Measurements from ENCODE around the gene FAP.

FAP gene

DNA sequence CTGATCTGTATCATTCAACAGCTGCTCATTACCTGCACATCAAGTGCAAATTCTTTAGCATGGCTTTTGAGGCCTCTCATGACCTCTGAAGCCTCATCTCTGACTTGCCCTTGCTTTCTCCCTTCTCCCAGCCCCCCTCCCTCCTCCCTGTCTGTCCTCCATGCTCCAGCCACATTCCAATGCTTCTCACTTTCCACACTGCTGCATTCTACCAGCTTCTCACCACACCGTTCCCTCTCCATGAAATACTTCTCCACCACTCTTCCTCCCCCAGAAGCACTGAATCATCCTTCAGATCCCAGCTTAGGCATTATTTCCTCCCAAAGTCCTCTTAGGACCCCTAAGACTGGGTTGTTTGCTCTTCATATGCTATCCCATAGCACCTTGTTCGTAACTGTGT lies 118.1 kb downstream of the FAP start:
- DNase-seq, result no peak

DNA sequence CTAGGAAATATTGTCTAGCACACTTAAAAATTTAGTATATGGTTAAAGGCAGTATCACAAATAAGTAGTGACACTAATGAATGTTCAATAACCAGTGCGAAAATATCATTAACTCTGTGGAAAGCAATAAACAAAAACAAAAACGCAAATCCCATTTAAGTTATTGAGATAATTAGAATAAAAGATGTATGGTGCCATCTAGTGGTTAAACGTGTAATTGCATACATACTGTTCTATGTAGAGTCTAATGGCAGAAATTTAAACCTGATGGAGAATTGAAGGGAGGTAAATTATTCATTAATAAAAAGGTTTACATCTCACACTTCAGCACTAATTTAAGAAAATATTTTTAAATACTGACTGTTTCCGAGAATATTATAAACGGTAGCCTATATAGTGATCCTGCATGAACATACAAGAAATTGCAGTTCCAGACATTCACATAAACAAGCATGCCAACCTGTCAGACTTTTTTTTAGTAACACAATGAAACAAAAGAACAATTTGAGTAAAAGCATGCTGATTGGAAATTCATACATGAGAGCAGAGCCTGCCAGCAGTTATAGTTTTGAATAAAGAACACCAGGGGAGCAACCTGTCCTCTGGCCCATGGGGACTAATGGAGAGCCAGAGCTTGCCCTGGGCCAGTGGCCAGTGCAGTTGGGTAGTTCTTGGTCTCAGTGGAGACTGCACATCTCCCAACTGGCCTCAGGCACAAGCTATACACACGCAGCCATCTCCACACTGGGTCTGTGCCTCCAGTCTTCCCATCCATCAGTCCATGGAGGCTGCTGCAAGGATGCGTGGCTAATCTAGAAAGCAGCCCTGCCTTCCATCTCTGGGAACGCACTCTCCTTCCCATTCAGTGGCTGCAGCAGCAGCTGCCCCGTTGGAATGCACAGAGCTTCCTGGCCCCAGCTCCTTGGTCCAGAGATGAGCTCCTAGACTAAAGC lies 119.2 kb downstream of the FAP start:
- DNase-seq, result no peak

Measured in NCI-H187 treated with DMSO at 0.1 percent for 48 hours (cell line).